ENCODE measurements around the gene MGAT5.

DNA sequence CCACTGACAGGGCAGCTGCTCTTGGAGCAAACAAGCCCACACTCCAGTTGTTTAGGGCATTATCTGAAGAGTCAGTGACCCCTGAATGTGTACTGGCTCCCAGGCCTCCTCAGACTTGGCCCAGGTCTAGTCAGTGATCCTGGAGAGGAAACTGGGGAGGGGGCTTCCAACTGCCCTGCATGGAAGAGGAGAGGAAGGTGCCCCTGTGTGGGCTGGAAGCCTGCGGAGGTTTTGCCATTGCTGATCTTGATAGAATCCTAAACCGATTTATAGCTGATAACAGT lies 197.4 kb downstream of the MGAT5 start:
- TF ChIP-seq, protein P1, sequence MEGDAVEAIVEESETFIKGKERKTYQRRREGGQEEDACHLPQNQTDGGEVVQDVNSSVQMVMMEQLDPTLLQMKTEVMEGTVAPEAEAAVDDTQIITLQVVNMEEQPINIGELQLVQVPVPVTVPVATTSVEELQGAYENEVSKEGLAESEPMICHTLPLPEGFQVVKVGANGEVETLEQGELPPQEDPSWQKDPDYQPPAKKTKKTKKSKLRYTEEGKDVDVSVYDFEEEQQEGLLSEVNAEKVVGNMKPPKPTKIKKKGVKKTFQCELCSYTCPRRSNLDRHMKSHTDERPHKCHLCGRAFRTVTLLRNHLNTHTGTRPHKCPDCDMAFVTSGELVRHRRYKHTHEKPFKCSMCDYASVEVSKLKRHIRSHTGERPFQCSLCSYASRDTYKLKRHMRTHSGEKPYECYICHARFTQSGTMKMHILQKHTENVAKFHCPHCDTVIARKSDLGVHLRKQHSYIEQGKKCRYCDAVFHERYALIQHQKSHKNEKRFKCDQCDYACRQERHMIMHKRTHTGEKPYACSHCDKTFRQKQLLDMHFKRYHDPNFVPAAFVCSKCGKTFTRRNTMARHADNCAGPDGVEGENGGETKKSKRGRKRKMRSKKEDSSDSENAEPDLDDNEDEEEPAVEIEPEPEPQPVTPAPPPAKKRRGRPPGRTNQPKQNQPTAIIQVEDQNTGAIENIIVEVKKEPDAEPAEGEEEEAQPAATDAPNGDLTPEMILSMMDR (conservative IDR thresholded peaks at IDR 0.05; ENCODE audit: low read length): no peak
- no peak for TF ChIP-seq EZH2phosphoT487 (IDR thresholded peaks at IDR 0.05; ENCODE audit: borderline replicate concordance, low read depth, low read length)
